Pancreas (tissue), 10 donors: ENCODE results near the gene SETD6. TPM values are rescaled to one million over a fixed set of nuclear protein-coding genes. Genes with fewer than 3 reads are reported as not detected.
A peak's percentile ranks its signal among the peaks of the same experiment; 100 is the strongest.
"Not testable (repeated sequence)": the region's sequence is repeated elsewhere in the genome, so short reads cannot be mapped to it uniquely, and the experiment has no call there.

ENCODE experiments used
- ATAC-seq, 4 donors: fragments of 200-7000 bp; cut with Tn5 transposase; one replicate each; pipeline versions ENCODE4 v1.8.0 to v1.9.1; 2020; ENCODE audit warnings: mild to moderate bottlenecking in 4 of 4, moderate library complexity in 4 of 4
- DNase-seq, 6 donors: peaks; one replicate each; pipeline ENCODE4 v3.0.0-alpha.2; 2020
- FAIRE-seq: peaks from 2 replicates; lab custom pipeline; 2012; peaks lifted over from hg19 to GRCh38; lab: Jason Lieb, UNC
- H3K27ac ChIP-seq, 4 donors: fragments of 200-600 bp; sonication (generic); 1 replicate in 3 of 4; 2 replicates in 1 of 4; pipeline versions ENCODE4 v1.5.0 to v1.8.0; 2020
- H3K27me3 ChIP-seq, 4 donors: fragments of 200-600 bp; one replicate each; pipeline ENCODE4 v1.8.0; 2021
- H3K36me3 ChIP-seq, 3 donors: fragments of 200-600 bp; sonication (generic) in 1 of 3; one replicate each; pipeline versions ENCODE4 v1.5.0 to v1.8.0; 2020 to 2021
- H3K4me1 ChIP-seq, 3 donors: fragments of 200-600 bp; one replicate each; pipeline ENCODE4 v1.8.0; 2021
- H3K4me3 ChIP-seq, 4 donors: fragments of 200-600 bp; sonication (generic) in 2 of 4; one replicate each; pipeline versions ENCODE4 v1.5.0 to v1.8.0; 2020 to 2021
- H3K9me3 ChIP-seq, 4 donors: fragments of 200-600 bp; one replicate each; pipeline ENCODE4 v1.8.0; 2021
- WGBS, 2 donors: extraction: QIAGEN DNeasy Blood & Tissue Kit; methylation state at CpG; one replicate each; pipeline ENCODE4 v1.1.7; 2013; 5-methylcytosine and 5-hydroxymethylcytosine counted together
- intact Hi-C, 3 donors: fragments of 100-400 bp; cut with DNase I; formaldehyde crosslinking; loops; one replicate each; pipeline versions ENCODE4 v1.11.1 to v1.14.2; 2022
- polyA plus RNA-seq, 2 donors: library from polyadenylated mRNA; stranded (reverse); fragments of 200-250 nt; gene quantifications; one replicate each; pipeline ENCODE4 v1.2.3, GENCODE V29; 2013
- total RNA-seq, 6 donors: library from RNA; stranded (reverse); fragmentation: NEBNext Ultra II Directional in 4 of 6; extraction: Animal tissue kit (Norgen Biotek cat#: 25700) in 4 of 6; gene quantifications; one replicate each; pipeline versions ENCODE4 v1.2.1 to v1.2.4, GENCODE V29; 2021 to 2023
- TF ChIP-seq, protein P1 (sequence below), 4 donors: fragments of 200-600 bp; sonication (generic) in 3 of 4; IDR thresholded peaks; one replicate each; pipeline versions ENCODE4 v1.5.0 to v1.8.0; 2021; ENCODE audit warnings: antibody characterized with exemption in 4 of 4
- donor health status: healthy with polysubstance abuse.
- donor health status: DM: no; HTN: no; CAD: no; lungs with moderate emphysema.
- donor health status: DM: no; HTN: no; CAD: no.
- donor health status: control.
- donor health status: control.
- donor health status: Bipolar disorder and iron deficiency.
- donor health status: DM: yes; HTN: yes; CAD: no.
- donor health status: DM: no; HTN: no; CAD: no.
- donor health status: DM: no; HTN: no; CAD: no.
- donor health status: DM: yes; HTN: yes; CAD: no.

Gene SETD6
- total and polyA plus RNA-seq, 8 donors: 13.8 to 38.2 (median 21.1) TPM

DNA sequence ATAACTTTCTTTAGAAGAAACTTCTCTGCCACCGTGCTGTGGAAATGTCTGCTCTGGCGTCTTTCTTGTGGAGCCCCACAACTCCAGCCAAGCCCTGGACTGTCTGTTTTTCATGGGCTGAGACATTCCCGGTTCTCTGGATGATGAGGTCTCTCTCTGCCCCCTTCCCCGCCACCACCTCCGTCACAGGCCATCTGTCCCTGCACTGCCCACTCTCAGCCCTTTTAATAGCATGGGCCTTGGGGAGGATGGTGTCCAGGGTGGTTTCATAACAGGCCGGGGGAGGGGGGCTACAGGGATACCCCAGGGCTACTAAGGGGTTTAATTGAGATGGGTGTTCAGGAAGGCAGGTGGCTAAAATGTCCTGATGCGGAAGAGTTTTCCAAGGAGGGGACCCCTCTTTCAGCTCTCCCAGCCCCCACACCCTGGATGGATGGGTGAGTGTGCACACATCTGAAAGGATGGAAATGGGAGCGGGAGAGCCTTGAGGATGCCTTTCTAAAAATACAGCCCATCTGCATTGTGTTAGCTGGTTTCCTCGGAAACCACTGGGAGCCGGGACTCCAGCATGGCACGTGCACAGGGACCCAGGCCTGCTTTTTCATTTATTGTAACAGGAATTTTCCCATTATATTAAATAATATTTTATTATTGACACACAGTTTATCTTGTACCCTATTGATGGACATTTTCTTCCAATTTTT is 30.0 kb upstream of the SETD6 start:
- 68 to 73% methylated on average over 11 of the region's 11 CpGs for WGBS, 2 donors
- Histone ChIP-seq H3K27me3 (no peaks in the 10 kb centered on the region), H3K36me3 (no peaks in the 10 kb centered on the region), H3K4me1 (no peaks in the 10 kb centered on the region), H3K4me3 (no peak overlapping the region), H3K27ac (no peak overlapping the region), H3K9me3 (no peaks in the 10 kb centered on the region)
- FAIRE-seq: no peak
- TF ChIP-seq, protein P1, sequence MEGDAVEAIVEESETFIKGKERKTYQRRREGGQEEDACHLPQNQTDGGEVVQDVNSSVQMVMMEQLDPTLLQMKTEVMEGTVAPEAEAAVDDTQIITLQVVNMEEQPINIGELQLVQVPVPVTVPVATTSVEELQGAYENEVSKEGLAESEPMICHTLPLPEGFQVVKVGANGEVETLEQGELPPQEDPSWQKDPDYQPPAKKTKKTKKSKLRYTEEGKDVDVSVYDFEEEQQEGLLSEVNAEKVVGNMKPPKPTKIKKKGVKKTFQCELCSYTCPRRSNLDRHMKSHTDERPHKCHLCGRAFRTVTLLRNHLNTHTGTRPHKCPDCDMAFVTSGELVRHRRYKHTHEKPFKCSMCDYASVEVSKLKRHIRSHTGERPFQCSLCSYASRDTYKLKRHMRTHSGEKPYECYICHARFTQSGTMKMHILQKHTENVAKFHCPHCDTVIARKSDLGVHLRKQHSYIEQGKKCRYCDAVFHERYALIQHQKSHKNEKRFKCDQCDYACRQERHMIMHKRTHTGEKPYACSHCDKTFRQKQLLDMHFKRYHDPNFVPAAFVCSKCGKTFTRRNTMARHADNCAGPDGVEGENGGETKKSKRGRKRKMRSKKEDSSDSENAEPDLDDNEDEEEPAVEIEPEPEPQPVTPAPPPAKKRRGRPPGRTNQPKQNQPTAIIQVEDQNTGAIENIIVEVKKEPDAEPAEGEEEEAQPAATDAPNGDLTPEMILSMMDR (IDR thresholded peaks at IDR 0.05): no peak
- peak in 1 of 6 donors; percentile 24 for DNase-seq
- intact Hi-C loops: loop anchor here (5.0 to 10.0 kb wide), 2 partner anchors 148 to 151 kb away; no protein-coding TSS in a partner anchor
- no peak for ATAC-seq

DNA sequence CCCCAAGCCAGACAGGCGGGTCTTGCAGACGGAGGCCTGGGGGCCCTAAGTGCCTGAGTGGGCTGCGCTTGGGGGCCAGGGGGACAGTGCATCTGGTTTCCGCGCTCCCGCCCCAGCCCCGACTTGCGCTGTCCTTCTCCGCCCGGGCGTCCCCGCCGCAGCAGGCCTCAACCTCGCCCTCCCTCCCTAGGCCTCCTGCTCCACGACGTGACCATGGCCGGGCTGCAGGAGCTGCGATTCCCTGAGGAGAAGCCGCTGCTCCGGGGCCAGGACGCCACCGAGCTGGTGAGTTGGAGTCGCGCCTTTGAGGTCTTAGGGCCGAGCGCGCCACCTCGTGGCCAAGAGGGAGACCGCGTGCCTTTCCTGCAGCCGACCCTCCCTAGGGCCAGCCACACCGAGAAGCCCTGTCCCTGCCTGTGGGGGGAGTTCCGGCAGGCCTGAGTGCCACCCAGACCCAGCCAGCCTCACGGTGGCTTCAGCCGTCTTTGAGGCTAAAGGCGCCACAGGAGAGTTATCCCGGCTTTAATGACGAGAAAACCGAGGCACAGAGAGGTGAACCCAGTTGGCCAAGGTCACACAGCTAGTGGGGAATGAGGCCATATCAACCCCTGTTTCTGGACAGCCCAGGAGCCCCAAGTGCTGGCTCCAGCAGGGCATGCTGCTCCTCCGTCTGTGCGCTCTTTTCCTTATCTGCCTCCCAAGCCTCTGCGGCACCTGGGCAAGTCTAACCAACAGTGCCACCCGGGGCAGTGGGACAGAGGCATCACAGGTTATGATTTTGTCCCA is 27.6 kb upstream of the SETD6 start:
- no peaks in the 10 kb centered on the region for H3K27me3 ChIP-seq
- DNase-seq (peak; percentile 65 to 93 (median 82)), FAIRE-seq (no peak), ATAC-seq (peak; percentile 94 to 99 (median 98))
- H3K4me3 ChIP-seq: peak overlapping the region in 1 of 4 donors; percentile 24
- H3K4me1 ChIP-seq: no peaks in the 10 kb centered on the region
- intact Hi-C loops: loop anchor here (5.0 to 10.0 kb wide), 2 partner anchors 150 to 153 kb away; no protein-coding TSS in a partner anchor
- no peaks in the 10 kb centered on the region for H3K9me3 ChIP-seq
- WGBS, 2 donors: 15 to 16% methylated on average over 43 of the region's 43 CpGs
- TF ChIP-seq, protein P1 (IDR thresholded peaks at IDR 0.05): peak; percentile 84 to 96 (median 92)
- no peak overlapping the region for H3K27ac ChIP-seq
- H3K36me3 ChIP-seq: no peaks in the 10 kb centered on the region

DNA sequence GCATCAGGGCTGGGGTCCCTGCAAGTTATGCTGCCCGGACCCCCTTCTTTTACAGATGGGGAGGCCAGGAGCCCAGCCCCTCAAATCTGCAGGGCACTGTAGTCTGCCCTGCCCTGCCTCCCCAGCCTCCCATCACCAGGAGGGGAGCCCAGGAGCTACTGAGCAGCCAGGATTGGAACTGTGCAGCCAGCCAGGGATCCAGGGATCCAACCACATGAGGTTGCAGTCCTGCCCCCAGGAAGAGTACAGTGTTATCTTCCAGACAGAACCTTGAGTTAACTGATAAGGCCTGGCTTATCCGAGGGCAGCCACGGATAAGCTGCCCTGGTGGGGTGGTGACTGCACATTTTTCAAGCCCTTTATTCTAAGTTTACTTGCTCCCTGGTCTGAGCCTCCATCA is 26.8 kb upstream of the SETD6 start:
- no peaks in the 10 kb centered on the region for H3K9me3 ChIP-seq
- no peaks in the 10 kb centered on the region for H3K36me3 ChIP-seq
- TF ChIP-seq, protein P1 (IDR thresholded peaks at IDR 0.05): no peak
- no peaks in the 10 kb centered on the region for H3K27me3 ChIP-seq
- no peaks in the 10 kb centered on the region for H3K4me1 ChIP-seq
- no peak overlapping the region for H3K27ac ChIP-seq
- ATAC-seq (no peak), DNase-seq (peak in 1 of 6 donors; percentile 32), FAIRE-seq (no peak)
- intact Hi-C loops: loop anchor here (5.0 to 10.0 kb wide), 2 partner anchors 151 to 154 kb away; no protein-coding TSS in a partner anchor
- WGBS, 2 donors: 20 to 30% methylated on average over 3 of the region's 3 CpGs
- H3K4me3 ChIP-seq: no peak overlapping the region

DNA sequence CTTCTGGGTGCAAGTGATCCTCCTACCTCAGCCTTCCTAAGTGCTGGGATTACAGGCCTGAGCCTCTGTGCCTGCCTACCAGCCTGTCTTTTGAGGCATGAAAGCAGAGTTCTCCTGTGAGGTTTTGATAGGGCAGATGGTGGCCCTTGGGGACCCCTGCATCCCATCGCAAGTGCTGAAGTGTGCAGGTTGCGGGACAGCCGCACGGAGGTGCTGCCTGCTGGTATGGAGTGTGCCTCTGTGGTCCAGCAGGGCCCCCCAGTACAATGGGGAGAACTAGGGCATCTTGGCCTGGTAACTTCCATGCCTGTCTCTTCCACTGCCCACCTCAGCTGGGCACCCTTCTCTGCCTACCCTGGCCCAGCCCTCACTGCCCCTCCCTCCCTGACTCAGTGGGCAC is 25.3 kb upstream of the SETD6 start:
- Histone ChIP-seq H3K27ac (no peak overlapping the region), H3K4me1 (no peaks in the 10 kb centered on the region), H3K9me3 (no peaks in the 10 kb centered on the region), H3K27me3 (no peaks in the 10 kb centered on the region), H3K4me3 (no peak overlapping the region), H3K36me3 (no peaks in the 10 kb centered on the region)
- intact Hi-C loops: no loop called here
- WGBS, 2 donors: 92 to 100% methylated on average over 3 to 4 of the region's 4 CpGs
- DNase-seq: peak in 1 of 6 donors; percentile 34
- no peak for ATAC-seq
- FAIRE-seq: no peak
- TF ChIP-seq, protein P1 (IDR thresholded peaks at IDR 0.05): no peak

DNA sequence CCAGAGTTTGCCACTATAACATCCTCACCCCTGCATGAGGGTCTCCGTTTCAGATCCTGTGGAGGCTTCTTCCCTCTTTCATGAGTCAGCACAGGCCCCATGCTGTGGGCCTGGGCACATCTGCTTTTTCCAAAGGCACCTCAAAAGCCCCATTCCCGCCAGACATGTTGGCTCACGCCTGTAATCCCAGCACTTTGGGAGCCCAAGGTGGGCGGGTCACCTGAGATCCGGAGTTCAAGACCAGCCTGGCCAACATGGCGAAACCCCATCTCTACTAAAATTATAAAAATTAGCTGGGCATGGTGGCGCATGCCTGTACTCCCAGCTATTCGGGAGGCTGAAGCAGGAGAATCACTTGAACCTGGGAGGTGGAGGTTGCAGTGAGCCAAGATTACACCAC is 24.8 kb upstream of the SETD6 start:
- H3K27ac ChIP-seq, H3K36me3 ChIP-seq, H3K27me3 ChIP-seq, H3K4me3 ChIP-seq, intact Hi-C loops, H3K9me3 ChIP-seq, ATAC-seq, FAIRE-seq, H3K4me1 ChIP-seq: not testable (repeated sequence)
- DNase-seq: peak in 1 of 6 donors; percentile 19
- WGBS, 2 donors: 77 to 79% methylated on average over 8 of the region's 8 CpGs
